RWPE1 (cell line): ENCODE measurements around the gene ZBTB7C.

Source experiments
- CTCF ChIA-PET: fragments of 350-600 bp; sonication (Branson Sonifier 250); formaldehyde crosslinking; extraction: SDS; loops from one replicate; lab custom pipeline; 2021; lab: Yijun Ruan, JAX
- POLR2A ChIA-PET: fragments of 400-600 bp; formaldehyde crosslinking; extraction: SDS; loops from one replicate; lab custom pipeline; 2020; ENCODE audit warnings: antibody characterized with exemption; ENCODE audit not compliant: low non-redundant PET; lab: Yijun Ruan, JAX
- DNase-seq: peaks from one replicate; pipeline ENCODE4 v3.0.0; 2012; ENCODE audit warnings: low spot score
- H3K27ac ChIP-seq: fragments of 450-650 bp; 2 replicates; pipeline ENCODE4 v1.5.1; 2017
- CTCF ChIP-seq: fragments of 450-650 bp; conservative IDR thresholded peaks from 2 replicates; pipeline ENCODE4 v1.5.1; 2017; ENCODE audit warnings: low read depth, mild to moderate bottlenecking

The ZBTB7C gene

GRCh38 chr18:48184118-48184517, 225.1 kb downstream of the ZBTB7C start:
- H3K27ac ChIP-seq: no peak overlapping the region
- no peak for TF ChIP-seq CTCF
- DNase-seq: no peak
- CTCF ChIA-PET: no interaction called here
- POLR2A ChIA-PET: no interaction called here

- ChIA-PET CTCF (no interaction called here), POLR2A (no interaction called here)
- TF ChIP-seq CTCF: no peak
- H3K27ac ChIP-seq: no peak overlapping the region
- DNase-seq: no peak
Observed at GRCh38 chr18:48183613-48184012, 225.6 kb downstream of the ZBTB7C start.

GRCh38 chr18:48182779-48183178, 226.4 kb downstream of the ZBTB7C start:
- CTCF ChIA-PET: no interaction called here
- H3K27ac ChIP-seq: no peak overlapping the region
- no peak for TF ChIP-seq CTCF
- DNase-seq: no peak
- POLR2A ChIA-PET: no interaction called here

GRCh38 chr18:48181857-48182256, 227.3 kb downstream of the ZBTB7C start:
- no peak for DNase-seq
- no peak for TF ChIP-seq CTCF
- no peak overlapping the region for H3K27ac ChIP-seq
- POLR2A ChIA-PET: no interaction called here
- CTCF ChIA-PET: interaction anchor here (0.6 kb wide), 1 partner anchor 207 kb away, joined by 3 read pairs; no protein-coding TSS in a partner anchor

GRCh38 chr18:48181087-48181823, 227.9 kb downstream of the ZBTB7C start:
- H3K27ac ChIP-seq: no peak overlapping the region
- DNase-seq: no peak
- ChIA-PET CTCF (interaction anchor here (0.6 kb wide), 1 partner anchor 207 kb away, joined by 3 read pairs; no protein-coding TSS in a partner anchor), POLR2A (no interaction called here)
- no peak for TF ChIP-seq CTCF

GRCh38 chr18:48179666-48180065, 229.5 kb downstream of the ZBTB7C start:
- no peak overlapping the region for H3K27ac ChIP-seq
- no peak for DNase-seq
- ChIA-PET CTCF (no interaction called here), POLR2A (no interaction called here)
- no peak for TF ChIP-seq CTCF
